ENCODE measurements around the gene SYCE1.
"Not testable (repeated sequence)": the region's sequence is repeated elsewhere in the genome, so short reads cannot be mapped to it uniquely, and the experiment has no call there.

The SYCE1 gene

GRCh38 chr10:133557381-133557780 is 8.0 kb downstream of the SYCE1 start:
- DNase-seq (ENCODE audit: low read depth in 2 of 2) = no peak

- no peak for DNase-seq (ENCODE audit: low read depth in 2 of 2)
Observed at GRCh38 chr10:133555521-133555920, 9.9 kb downstream of the SYCE1 start.

- no peak for DNase-seq (ENCODE audit: low read depth in 2 of 2)
Observed at GRCh38 chr10:133554600-133554999, 10.8 kb downstream of the SYCE1 start.

GRCh38 chr10:133544506-133544905 is 20.9 kb downstream of the SYCE1 start:
- no peak for DNase-seq (ENCODE audit: low read depth in 2 of 2)

- not testable (repeated sequence) for DNase-seq (ENCODE audit: low read depth in 2 of 2)
Observed at GRCh38 chr10:133541441-133541975, 23.9 kb downstream of the SYCE1 start.

- DNase-seq (ENCODE audit: low read depth in 2 of 2) = no peak
Observed at GRCh38 chr10:133537546-133538545, 27.5 kb downstream of the SYCE1 start.

GRCh38 chr10:133536198-133536597 is 29.2 kb downstream of the SYCE1 start:
- DNase-seq (ENCODE audit: low read depth in 2 of 2) = no peak

GRCh38 chr10:133534417-133534816 is 31.0 kb downstream of the SYCE1 start:
- DNase-seq (ENCODE audit: low read depth in 2 of 2) = no peak

- no peak for DNase-seq (ENCODE audit: low read depth in 2 of 2)
Observed at GRCh38 chr10:133532871-133533270, 32.5 kb downstream of the SYCE1 start.

GRCh38 chr10:133530506-133530905 is 34.9 kb downstream of the SYCE1 start:
- no peak for DNase-seq (ENCODE audit: low read depth in 2 of 2)

GRCh38 chr10:133529576-133529946 is 35.8 kb downstream of the SYCE1 start:
- DNase-seq (ENCODE audit: low read depth in 2 of 2) = no peak

GRCh38 chr10:133528845-133529575 is 36.4 kb downstream of the SYCE1 start:
- DNase-seq (ENCODE audit: low read depth in 2 of 2) = no peak

- no peak for DNase-seq (ENCODE audit: low read depth in 2 of 2)
Observed at GRCh38 chr10:133528296-133528844, 37.0 kb downstream of the SYCE1 start.

- no peak for DNase-seq (ENCODE audit: low read depth in 2 of 2)
Observed at GRCh38 chr10:133527771-133528271, 37.6 kb downstream of the SYCE1 start.

- no peak for DNase-seq (ENCODE audit: low read depth in 2 of 2)
Observed at GRCh38 chr10:133526957-133527588, 38.3 kb downstream of the SYCE1 start, which contains the start of gene CYP2E1. CYP2E1 (plus strand) TSS chr10:133527363; CDS start chr10:133527396, 33 bp downstream.

- no peak for DNase-seq (ENCODE audit: low read depth in 2 of 2)
Observed at GRCh38 chr10:133525444-133525843, 39.9 kb downstream of the SYCE1 start.

GRCh38 chr10:133523631-133524203 is 41.7 kb downstream of the SYCE1 start:
- DNase-seq (ENCODE audit: low read depth in 2 of 2) = no peak

GRCh38 chr10:133520193-133520738 is 45.1 kb downstream of the SYCE1 start:
- peak; percentile 81 to 92 for DNase-seq (ENCODE audit: low read depth in 2 of 2)

GRCh38 chr10:133518517-133518916 is 46.9 kb downstream of the SYCE1 start:
- DNase-seq (ENCODE audit: low read depth in 2 of 2) = not testable (repeated sequence)

- no peak for DNase-seq (ENCODE audit: low read depth in 2 of 2)
Observed at GRCh38 chr10:133516057-133516456, 49.3 kb downstream of the SYCE1 start.

GRCh38 chr10:133515471-133515870 is 49.9 kb downstream of the SYCE1 start:
- DNase-seq (ENCODE audit: low read depth in 2 of 2) = no peak

All from stimulated activated CD4-positive, alpha-beta T cell treated with anti-CD3 and anti-CD28 coated beads, Interleukin-15, amount 100 ng/mL, for 48 hours (primary cell).